A204.1 (cell line): ENCODE data around the gene DHRS13.
"Not testable (repeated sequence)": the region's sequence is repeated elsewhere in the genome, so short reads cannot be mapped to it uniquely, and the experiment has no call there.

Experiments
- FAIRE-seq: peaks from 2 replicates; lab custom pipeline; 2012; peaks lifted over from hg19 to GRCh38; lab: Jason Lieb, UNC

DHRS13 gene

GRCh38 chr17:28901866-28902818 is 737 bp downstream of the DHRS13 start:
- no peak for FAIRE-seq

DNA sequence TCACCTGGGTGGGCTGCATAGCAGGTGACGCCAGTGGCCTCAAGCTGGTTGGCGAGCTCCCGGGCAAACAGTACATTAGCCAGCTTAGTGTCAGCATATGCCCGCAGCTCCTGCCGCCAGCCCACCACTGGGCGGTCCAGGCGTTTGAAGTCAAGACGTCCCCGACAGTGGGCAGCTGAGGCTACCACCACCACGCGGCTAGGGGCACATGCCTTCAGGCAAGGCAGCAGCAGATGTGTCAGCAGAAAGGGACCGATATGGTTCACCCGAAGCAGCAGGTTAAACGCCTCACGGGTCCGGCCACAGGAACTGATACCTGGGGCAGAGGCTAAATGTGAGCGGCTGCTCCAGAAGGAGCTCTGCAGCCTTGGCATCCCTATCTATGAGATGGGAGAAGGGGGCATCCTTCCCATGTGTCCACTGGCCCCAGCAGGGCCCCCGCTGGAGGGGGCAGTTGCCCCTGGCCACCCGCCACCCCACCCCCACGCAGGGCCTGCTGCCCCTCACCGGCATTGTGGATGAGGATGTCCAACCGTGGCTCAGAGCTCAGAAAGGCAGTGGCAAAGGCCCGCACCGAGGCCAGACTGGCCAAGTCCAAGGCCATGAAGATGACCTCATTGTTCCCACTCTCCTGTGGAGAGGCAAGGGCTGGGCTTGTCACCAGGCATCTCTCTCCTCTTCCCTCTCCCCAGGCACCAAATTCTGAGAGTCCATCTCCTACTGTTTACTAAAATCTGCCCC is 1.7 kb downstream of the DHRS13 start:
- FAIRE-seq, result no peak

DNA sequence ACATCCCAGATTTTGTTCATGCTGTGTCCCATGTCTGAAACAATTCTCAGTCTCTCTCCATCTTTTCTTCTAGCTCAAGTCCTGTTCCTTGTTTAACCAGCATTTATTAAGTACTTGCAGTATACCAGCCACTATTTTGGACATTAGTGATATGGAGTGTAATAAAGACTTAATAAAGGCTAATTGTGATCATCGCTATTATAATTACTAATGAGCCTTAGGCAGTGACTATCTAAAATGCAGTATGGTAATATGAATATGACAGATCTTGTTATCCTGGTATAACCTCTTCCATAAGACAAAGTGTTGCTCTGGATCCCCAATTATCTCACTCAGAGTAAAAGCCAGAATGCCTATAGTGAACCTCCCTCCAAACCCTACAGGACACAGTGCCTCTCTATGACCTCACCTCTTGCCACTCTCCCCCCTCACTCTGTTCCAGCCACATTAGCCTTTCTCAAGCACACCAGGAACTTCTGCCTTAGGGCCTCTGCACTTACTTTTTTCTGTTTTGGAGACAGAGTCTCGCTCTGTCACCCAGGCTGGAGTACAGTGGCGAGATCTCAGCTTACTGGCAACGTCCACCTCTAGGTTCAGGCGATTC is 3.6 kb downstream of the DHRS13 start:
- FAIRE-seq, result no peak

GRCh38 chr17:28898527-28898955 is 4.3 kb downstream of the DHRS13 start:
- FAIRE-seq, result no peak

DNA sequence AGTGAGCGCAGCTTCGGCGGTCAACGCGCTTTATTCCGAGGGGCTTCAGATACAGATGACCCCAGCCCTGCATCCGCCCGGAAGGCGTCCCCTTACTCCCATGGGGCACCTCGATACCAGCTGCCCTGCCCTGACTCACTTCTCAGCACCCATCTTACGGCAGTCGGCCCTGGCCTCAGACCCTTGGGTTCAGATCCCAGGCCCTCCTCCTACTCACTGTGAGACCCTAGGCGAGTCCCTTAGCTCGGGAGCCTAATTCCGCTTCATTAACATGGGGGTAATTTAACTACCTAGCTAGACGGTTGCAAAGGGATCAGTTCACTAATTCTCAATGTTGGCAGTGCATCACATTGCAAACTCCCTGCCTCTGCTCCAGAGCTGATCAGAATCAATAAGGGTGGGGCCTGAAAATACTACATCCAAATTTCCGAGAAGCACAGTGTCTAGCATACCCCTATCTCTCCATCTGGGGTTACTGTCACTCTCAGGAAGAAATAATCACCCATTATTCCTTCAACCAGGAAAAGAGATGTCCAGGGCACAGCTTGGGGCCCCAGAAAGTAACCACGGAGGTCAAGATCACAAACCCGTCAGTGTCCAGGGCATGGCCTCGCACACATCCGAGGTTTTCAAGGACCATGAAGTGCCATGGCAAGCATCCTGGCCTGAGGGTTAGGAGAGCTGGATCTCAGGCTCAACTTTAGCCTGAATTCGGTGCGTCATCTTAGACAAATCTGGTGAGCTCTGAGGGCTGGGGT is 4.9 kb downstream of the DHRS13 start:
- no peak for FAIRE-seq

DNA sequence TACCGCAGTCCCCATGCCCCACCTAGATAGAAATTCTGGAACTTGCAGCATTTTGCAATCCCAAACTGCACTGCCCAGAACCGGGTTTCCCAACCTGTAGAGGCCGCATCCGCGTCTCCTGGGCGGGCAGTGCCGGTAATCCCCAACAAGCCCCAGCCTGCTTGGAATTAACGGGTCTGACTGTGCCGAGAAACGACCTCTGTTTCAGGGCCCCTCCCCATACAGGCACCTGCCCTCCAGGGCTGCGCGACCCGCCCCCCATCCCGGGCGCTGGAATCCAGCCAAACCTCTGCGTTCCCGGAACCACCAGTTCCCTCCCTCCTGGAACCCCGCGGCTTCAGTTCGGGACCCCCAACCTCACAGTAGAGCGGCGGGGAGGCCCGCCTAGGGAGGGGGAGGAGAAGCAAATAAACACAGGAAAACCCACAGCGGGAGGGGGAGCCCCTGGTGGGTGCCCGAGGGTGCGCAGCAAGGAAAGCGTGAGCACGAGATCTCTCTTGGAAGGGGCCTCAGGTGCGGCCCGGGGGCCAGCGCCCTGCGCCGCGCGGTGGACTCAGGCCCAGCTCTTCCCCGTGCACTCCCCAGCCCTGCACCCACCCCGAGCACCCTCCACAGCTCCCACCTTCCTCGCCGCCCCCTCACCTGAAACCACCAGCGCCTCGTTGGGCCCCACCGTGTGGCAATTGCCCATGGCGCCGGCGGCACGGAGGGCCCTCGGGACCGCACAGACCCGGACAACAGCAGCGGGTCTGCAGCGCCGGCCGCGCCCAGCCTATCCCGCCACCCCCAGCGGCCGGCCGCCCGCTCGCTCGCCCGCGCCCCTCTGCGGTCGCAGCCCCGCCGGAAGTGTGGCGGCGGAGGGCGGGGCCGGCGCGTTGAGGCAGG is 5.8 kb downstream of the DHRS13 start, which contains the start of gene FLOT2:
FLOT2 (minus strand) TSS at position 850 of the 885 bp plus-strand sequence; CDS start at position 691, 159 bp downstream.
- FAIRE-seq, result no peak

DNA sequence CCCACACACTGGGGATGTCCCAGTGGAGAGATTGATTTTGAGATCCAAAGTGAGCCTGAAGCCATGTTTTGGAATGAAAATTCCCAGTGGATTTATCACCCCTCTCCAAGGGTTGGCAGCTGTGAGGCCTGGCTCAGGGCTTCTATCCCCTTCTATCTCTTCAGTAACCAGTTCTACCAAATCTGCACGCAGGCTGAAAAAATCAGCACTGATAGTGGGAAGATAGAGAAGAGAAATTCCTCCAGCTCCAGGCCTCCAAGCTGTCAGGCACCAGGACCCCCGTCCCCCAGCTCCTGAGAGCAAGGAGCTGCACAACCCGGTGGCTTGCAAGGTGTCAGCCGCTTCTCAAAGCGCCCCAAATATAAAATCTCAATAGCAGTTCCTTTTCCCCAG is 6.4 kb downstream of the DHRS13 start:
- no peak for FAIRE-seq

DNA sequence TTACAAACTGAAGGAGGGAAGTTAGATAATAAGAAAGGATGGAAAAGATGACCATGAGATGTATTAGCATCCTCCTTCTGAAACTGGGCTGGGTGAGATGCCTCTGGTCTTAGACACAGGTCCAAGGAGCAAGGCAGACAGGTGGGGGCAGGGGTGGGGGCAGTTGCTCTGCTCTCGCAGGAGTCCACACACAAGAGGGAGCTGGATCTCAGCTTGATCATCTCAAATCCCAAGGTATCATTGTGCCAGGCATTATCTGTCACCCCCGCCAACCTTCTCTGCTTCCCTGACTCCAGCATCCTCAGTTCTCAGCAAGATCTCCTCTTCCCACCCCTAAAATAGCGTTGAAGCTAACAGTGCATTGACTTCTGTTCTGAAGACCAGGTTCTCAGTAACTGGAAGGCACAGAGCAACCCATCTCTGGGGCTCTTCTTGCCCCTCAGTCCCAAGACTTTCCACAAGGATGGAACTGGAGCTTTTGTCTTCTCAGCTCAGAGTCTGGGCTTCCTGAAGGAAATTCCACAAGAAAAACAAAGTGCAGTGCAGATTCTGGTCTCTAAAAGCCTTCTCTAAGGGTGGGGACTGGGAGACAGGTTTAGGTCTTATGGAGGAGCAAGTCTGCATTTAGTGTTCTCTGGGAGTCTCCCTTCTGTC is 7.0 kb downstream of the DHRS13 start:
- no peak for FAIRE-seq

DNA sequence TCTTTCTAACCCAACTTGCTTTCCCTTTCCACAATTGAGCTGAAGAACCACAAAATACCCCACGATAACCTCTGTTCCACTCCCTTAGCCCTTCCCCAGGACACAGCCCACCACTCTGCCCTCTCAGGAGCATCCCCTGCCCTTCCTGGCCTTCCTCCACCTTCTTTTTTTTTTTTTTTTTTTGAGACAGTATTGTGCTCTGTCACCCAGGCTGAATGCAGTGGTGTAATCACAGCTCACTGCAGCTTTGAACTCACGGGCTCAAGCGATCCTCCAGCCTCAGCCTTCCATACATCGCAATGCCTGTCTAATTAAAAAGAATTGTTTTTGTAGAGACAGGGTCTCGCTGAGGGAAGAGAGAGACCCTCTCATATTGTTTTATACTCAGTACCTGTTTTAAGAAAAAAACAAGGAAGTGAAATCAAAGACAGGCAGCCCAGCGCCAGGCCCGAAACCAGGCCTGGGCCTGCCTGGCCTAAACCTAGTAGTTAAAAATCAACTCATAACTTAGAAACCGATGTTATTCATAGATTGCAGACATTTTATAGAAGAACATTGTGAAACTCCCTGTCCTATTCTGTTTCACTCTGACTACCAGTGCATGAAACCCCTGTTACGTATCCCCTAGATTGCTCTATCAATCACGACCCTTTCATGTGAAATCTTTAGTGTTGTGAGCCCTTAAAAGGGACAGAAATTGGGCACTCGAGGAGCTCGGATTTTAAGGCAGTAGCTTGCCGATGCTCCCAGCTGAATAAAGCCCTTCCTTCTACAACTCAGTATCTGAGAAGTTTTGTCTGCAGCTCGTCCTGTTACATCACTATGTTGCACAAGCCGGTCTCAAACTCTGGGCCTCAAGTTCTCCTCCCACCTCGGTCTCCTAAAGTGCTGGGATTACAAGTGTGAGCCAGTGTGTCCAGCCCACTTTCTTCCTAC is 9.4 kb downstream of the DHRS13 start:
- FAIRE-seq, result not testable (repeated sequence)

DNA sequence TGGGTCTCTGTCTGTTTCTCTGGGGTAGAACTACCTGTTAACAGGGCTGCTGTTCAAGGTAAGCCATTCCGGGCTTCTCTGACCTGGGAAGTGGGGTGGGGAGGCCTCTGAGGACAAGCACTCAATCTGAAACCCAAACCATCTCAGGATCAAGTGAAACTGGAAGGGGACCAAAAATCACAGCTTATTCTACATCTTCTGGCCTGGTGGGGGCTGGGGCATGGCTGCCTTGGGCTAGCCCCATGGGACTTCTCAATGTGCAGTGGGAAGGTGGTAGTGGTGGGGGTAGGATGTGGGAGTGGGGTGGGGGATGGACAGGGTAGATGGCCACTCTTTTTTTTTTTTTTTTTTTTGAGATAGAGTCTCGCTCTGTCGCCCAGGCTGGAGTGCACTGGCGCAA is 10.9 kb downstream of the DHRS13 start:
- FAIRE-seq, result no peak

GRCh38 chr17:28891201-28891600 is 11.7 kb downstream of the DHRS13 start:
- FAIRE-seq, result no peak

- FAIRE-seq, result no peak
Observed at GRCh38 chr17:28889996-28890395, 12.9 kb downstream of the DHRS13 start.

DNA sequence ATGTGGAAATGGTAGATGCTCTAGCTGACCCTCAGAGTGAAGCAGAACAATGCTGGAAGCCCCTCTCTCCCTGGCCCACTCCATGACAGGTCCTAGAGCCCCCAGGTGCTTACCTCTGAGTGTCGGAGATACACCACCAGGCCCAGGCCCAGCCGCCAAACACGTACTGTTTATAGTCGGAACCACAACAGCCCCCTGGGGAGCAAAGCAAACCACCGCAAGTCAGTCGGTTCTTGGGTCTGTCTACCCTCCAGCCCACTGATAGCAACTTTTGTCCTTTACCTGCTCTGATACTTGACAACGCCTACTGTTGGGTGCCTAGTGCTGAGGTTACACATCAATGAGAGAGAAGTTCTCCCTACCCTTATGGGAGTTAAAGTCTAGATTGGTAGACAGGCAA is 14.0 kb downstream of the DHRS13 start:
- no peak for FAIRE-seq

- FAIRE-seq, result no peak
Observed at GRCh38 chr17:28887871-28888471, 14.9 kb downstream of the DHRS13 start.

- FAIRE-seq, result no peak
Observed at GRCh38 chr17:28885951-28886350, 16.9 kb downstream of the DHRS13 start.

- FAIRE-seq, result no peak
Observed at GRCh38 chr17:28885363-28885762, 17.5 kb downstream of the DHRS13 start.

GRCh38 chr17:28883967-28884702 is 18.7 kb downstream of the DHRS13 start:
- no peak for FAIRE-seq
